T follicular helper cell (primary cell): ENCODE data around the gene CRYBB1.

Experiments
- DNase-seq: peaks from one replicate; pipeline ENCODE4 v3.0.0-alpha.2; 2020; ENCODE audit warnings: low read depth

Gene CRYBB1

GRCh38 chr22:26606611-26607010, 11.2 kb downstream of the CRYBB1 start:
- DNase-seq = no peak

- no peak for DNase-seq
These were observed 13.5 kb downstream of the CRYBB1 start for GRCh38 chr22:26604368-26604767.

- no peak for DNase-seq
These were observed 15.7 kb downstream of the CRYBB1 start for GRCh38 chr22:26602127-26602526.

GRCh38 chr22:26601726-26602125, 16.1 kb downstream of the CRYBB1 start:
- no peak for DNase-seq

GRCh38 chr22:26599505-26599904, 18.3 kb downstream of the CRYBB1 start:
- no peak for DNase-seq

- DNase-seq = no peak
These were observed 20.3 kb downstream of the CRYBB1 start for GRCh38 chr22:26597480-26597879.

- DNase-seq = no peak
These were observed 20.8 kb downstream of the CRYBB1 start for GRCh38 chr22:26597026-26597425.

GRCh38 chr22:26593763-26594162, 24.1 kb downstream of the CRYBB1 start:
- DNase-seq = no peak

- DNase-seq = peak; percentile 10
These were observed 25.4 kb downstream of the CRYBB1 start for GRCh38 chr22:26592421-26592891.

GRCh38 chr22:26589845-26590736, 27.7 kb downstream of the CRYBB1 start, which contains the start of gene TPST2:
Gene TPST2 (minus strand): TSS chr22:26590132. CDS start chr22:26541630, 48,502 bp downstream.
- DNase-seq = peak; percentile 72

GRCh38 chr22:26589367-26589844, 28.4 kb downstream of the CRYBB1 start:
- DNase-seq = peak; percentile 8

- no peak for DNase-seq
These were observed 29.0 kb downstream of the CRYBB1 start for GRCh38 chr22:26588729-26589366.

- DNase-seq = no peak
These were observed 29.7 kb downstream of the CRYBB1 start for GRCh38 chr22:26587991-26588613.

GRCh38 chr22:26586556-26587325, 31.1 kb downstream of the CRYBB1 start:
- no peak for DNase-seq

GRCh38 chr22:26585104-26585790, 32.6 kb downstream of the CRYBB1 start:
- DNase-seq = no peak

GRCh38 chr22:26584010-26584409, 33.8 kb downstream of the CRYBB1 start:
- no peak for DNase-seq

- DNase-seq = no peak
These were observed 36.1 kb downstream of the CRYBB1 start for GRCh38 chr22:26581633-26582168.

- DNase-seq = no peak
These were observed 36.8 kb downstream of the CRYBB1 start for GRCh38 chr22:26581026-26581425.

GRCh38 chr22:26580240-26580962, 37.4 kb downstream of the CRYBB1 start:
- DNase-seq = no peak

- DNase-seq = peak; percentile 20
These were observed 38.4 kb downstream of the CRYBB1 start for GRCh38 chr22:26579331-26579886.
